ENCODE results near the gene CPLANE1.

DNA sequence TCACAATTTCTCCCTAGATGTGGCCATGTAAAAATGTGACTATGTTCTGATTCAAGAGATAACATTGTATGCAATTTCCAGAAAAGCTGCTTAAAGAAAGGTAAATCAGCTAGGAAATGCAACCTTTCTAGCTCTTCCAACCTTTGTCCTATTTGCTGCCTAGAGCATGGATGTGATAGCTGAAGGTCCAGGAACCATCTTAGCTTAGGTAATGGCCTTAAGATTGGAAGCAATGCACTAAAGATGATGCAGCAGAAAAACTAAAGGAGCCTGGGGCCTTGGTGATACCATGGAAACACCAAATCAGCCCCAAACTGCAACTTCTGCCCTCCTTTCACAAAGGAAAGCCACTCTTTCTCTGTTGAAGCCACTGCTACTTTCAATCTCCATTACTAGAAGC, 27.0 kb downstream of the CPLANE1 start:
- no peak for TF ChIP-seq FOXM1 (IDR thresholded peaks at IDR 0.05; ENCODE audit: borderline replicate concordance)
- no peak for TF ChIP-seq SP1 (IDR thresholded peaks at IDR 0.05)
- TF ChIP-seq ELF4 (IDR thresholded peaks at IDR 0.05) = no peak
- no peak for TF ChIP-seq LEF1 (IDR thresholded peaks at IDR 0.05; ENCODE audit: borderline replicate concordance)
- TF ChIP-seq, protein P1, sequence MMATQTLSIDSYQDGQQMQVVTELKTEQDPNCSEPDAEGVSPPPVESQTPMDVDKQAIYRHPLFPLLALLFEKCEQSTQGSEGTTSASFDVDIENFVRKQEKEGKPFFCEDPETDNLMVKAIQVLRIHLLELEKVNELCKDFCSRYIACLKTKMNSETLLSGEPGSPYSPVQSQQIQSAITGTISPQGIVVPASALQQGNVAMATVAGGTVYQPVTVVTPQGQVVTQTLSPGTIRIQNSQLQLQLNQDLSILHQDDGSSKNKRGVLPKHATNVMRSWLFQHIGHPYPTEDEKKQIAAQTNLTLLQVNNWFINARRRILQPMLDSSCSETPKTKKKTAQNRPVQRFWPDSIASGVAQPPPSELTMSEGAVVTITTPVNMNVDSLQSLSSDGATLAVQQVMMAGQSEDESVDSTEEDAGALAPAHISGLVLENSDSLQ (IDR thresholded peaks at IDR 0.05) = no peak
- no peak for TF ChIP-seq TARDBP (IDR thresholded peaks at IDR 0.05)
